Adipocyte (in vitro differentiated cells): ENCODE results near the gene SUCLG2.

Experiments
- DNase-seq: peaks from one replicate; pipeline ENCODE4 v3.0.0-alpha.2; 2015; ENCODE audit warnings: low read depth
- H3K27me3 ChIP-seq: replicated peaks from 2 replicates; pipeline ENCODE4 v1.7.0; 2013; ENCODE audit warnings: mild to moderate bottlenecking, low read length, moderate library complexity; ENCODE audit not compliant: control insufficient read depth, insufficient read depth
- H3K36me3 ChIP-seq: 2 replicates; pipeline ENCODE4 v1.7.0; 2013; ENCODE audit warnings: low read length, mild to moderate bottlenecking, moderate library complexity; ENCODE audit not compliant: control insufficient read depth, insufficient read depth, severe bottlenecking
- H3K4me1 ChIP-seq: 2 replicates; pipeline ENCODE4 v1.7.0; 2013; ENCODE audit warnings: mild to moderate bottlenecking, low read length, moderate library complexity; ENCODE audit not compliant: control insufficient read depth, insufficient read depth
- H3K4me3 ChIP-seq: 2 replicates; pipeline ENCODE4 v1.7.0; 2013; ENCODE audit warnings: mild to moderate bottlenecking, low read length, moderate library complexity
- H3K9ac ChIP-seq: 2 replicates; pipeline ENCODE4 v1.7.0; 2013; ENCODE audit warnings: mild to moderate bottlenecking, low read length, moderate library complexity
- H3K9me3 ChIP-seq: 2 replicates; pipeline ENCODE4 v1.7.0; 2013; ENCODE audit warnings: mild to moderate bottlenecking, low read length, moderate library complexity; ENCODE audit not compliant: control insufficient read depth

SUCLG2 gene

DNA sequence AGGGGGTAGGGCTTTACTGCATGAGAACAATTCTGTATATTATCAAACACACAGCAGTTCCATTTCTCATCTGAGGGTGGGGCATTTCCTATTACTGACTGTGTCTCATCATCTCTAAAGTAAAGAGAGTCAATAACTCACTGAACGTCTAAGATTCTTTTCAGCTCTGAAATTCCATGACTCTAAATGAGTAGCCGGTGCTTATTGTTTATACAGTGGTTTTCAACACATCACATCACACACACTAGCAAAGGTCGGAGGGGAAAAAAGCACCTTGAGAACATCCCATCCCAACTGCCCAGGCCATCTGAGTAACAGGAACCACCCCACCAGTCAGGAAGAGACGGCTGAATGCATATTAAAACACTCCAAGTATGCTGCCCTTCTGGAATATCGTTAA, 196.0 kb downstream of the SUCLG2 start:
- Histone ChIP-seq H3K9me3 (no peaks in the 10 kb centered on the region), H3K36me3 (no peaks in the 10 kb centered on the region), H3K4me1 (peaks cover 11% of the 10 kb centered on the region), H3K4me3 (no peak overlapping the region), H3K9ac (no peak overlapping the region), H3K27me3 (no peaks in the 10 kb centered on the region)
- peak; percentile 19 for DNase-seq

GRCh38 chr3:67453628-67454027, 200.8 kb downstream of the SUCLG2 start:
- H3K4me3 ChIP-seq = no peak overlapping the region
- H3K36me3 ChIP-seq = no peaks in the 10 kb centered on the region
- H3K9ac ChIP-seq = no peak overlapping the region
- H3K4me1 ChIP-seq = peaks cover 1% of the 10 kb centered on the region
- H3K27me3 ChIP-seq = no peaks in the 10 kb centered on the region
- DNase-seq = no peak
- no peaks in the 10 kb centered on the region for H3K9me3 ChIP-seq

DNA sequence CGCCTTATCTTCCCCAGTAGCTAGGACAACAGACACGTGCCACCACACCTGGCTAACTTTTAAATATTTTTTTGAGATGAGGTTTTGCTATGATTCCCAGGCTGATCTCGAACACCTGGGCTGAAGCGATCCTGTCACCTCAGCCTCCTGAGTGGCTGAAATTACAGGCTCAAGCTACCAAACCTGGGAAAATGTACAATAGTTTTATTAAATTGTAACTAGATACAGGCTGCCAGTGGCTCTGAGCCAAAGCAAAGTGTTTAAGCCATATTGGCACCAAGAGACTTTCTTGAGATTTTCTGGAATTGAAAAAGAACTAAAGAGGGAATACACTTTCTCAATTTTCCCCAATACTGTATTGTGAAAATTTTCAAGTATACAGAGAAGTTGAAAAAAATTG, 204.3 kb downstream of the SUCLG2 start:
- no peaks in the 10 kb centered on the region for H3K9me3 ChIP-seq
- peaks cover 8% of the 10 kb centered on the region for H3K4me1 ChIP-seq
- H3K27me3 ChIP-seq = no peaks in the 10 kb centered on the region
- no peak for DNase-seq
- no peak overlapping the region for H3K9ac ChIP-seq
- no peak overlapping the region for H3K4me3 ChIP-seq
- no peaks in the 10 kb centered on the region for H3K36me3 ChIP-seq

- H3K4me3 ChIP-seq = no peak overlapping the region
- peaks cover 8% of the 10 kb centered on the region for H3K4me1 ChIP-seq
- no peak for DNase-seq
- no peaks in the 10 kb centered on the region for H3K9me3 ChIP-seq
- no peaks in the 10 kb centered on the region for H3K36me3 ChIP-seq
- H3K27me3 ChIP-seq = no peaks in the 10 kb centered on the region
- no peak overlapping the region for H3K9ac ChIP-seq
Observed at GRCh38 chr3:67447393-67447792, 207.0 kb downstream of the SUCLG2 start.

GRCh38 chr3:67437789-67438188, 216.6 kb downstream of the SUCLG2 start:
- Histone ChIP-seq H3K9ac (no peak overlapping the region), H3K4me3 (no peak overlapping the region), H3K4me1 (no peaks in the 10 kb centered on the region), H3K36me3 (peaks cover 3% of the 10 kb centered on the region), H3K27me3 (no peaks in the 10 kb centered on the region), H3K9me3 (no peaks in the 10 kb centered on the region)
- DNase-seq = no peak

DNA sequence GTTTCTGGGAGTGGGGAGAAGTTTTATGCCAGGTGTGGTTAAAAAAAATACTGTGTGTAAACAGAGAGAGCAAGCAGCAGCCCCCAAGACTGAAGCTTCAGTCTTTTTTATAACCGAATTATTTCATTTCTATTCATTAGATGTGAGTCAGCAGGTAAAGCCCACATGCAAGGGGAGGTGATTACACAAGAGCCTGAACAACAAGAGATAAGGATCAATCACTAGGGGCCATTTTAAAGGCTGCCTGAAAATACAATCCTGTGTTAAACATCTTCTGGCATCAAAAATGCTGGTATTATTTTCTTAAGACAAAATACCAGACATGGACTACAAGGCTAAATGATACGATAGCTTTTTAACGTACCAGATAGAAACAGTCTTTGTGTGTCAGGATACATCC, 217.3 kb downstream of the SUCLG2 start:
- Histone ChIP-seq H3K9me3 (no peaks in the 10 kb centered on the region), H3K27me3 (no peaks in the 10 kb centered on the region), H3K36me3 (peaks cover 3% of the 10 kb centered on the region), H3K9ac (no peak overlapping the region), H3K4me3 (no peak overlapping the region), H3K4me1 (no peaks in the 10 kb centered on the region)
- DNase-seq = no peak

DNA sequence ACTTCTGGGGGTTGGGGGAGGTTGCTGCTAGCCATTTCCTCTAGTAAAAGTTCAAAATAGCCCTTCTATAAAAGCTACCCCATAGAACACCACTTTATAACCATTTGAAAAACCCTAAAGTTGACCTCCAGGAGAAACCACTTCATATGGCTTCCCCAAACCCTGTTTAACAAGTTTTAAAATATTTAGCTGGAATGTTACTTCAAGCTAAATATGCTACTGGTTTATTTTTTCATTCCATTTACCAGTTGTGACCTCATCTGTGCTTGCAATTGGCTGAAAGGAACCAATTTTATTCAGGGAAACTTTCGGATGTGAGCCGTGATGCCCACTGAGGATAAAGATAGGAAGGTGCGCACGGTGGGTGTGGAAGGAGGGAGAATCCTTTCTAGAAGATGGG, 221.3 kb downstream of the SUCLG2 start:
- Histone ChIP-seq H3K36me3 (peaks cover 3% of the 10 kb centered on the region), H3K9ac (no peak overlapping the region), H3K27me3 (no peaks in the 10 kb centered on the region), H3K4me1 (no peaks in the 10 kb centered on the region), H3K4me3 (no peak overlapping the region), H3K9me3 (no peaks in the 10 kb centered on the region)
- no peak for DNase-seq

- Histone ChIP-seq H3K27me3 (no peaks in the 10 kb centered on the region), H3K9me3 (no peaks in the 10 kb centered on the region), H3K4me3 (no peak overlapping the region), H3K4me1 (no peaks in the 10 kb centered on the region), H3K9ac (no peak overlapping the region), H3K36me3 (peaks cover 3% of the 10 kb centered on the region)
- no peak for DNase-seq
Observed at GRCh38 chr3:67431887-67432286, 222.5 kb downstream of the SUCLG2 start.

- Histone ChIP-seq H3K27me3 (no peaks in the 10 kb centered on the region), H3K4me1 (no peaks in the 10 kb centered on the region), H3K9me3 (peaks cover 13% of the 10 kb centered on the region), H3K36me3 (peaks cover 10% of the 10 kb centered on the region), H3K4me3 (no peak overlapping the region), H3K9ac (no peak overlapping the region)
- DNase-seq = no peak
Observed at GRCh38 chr3:67423722-67424121, 230.7 kb downstream of the SUCLG2 start.

- DNase-seq = no peak
- Histone ChIP-seq H3K4me3 (no peak overlapping the region), H3K9ac (no peak overlapping the region), H3K27me3 (no peaks in the 10 kb centered on the region), H3K36me3 (peaks cover 10% of the 10 kb centered on the region), H3K9me3 (peaks cover 13% of the 10 kb centered on the region), H3K4me1 (no peaks in the 10 kb centered on the region)
Observed at GRCh38 chr3:67421912-67422311, 232.5 kb downstream of the SUCLG2 start.

GRCh38 chr3:67419779-67420178, 234.6 kb downstream of the SUCLG2 start:
- H3K36me3 ChIP-seq = peaks cover 10% of the 10 kb centered on the region
- peak overlapping the region; percentile 44 for H3K4me3 ChIP-seq
- H3K27me3 ChIP-seq = no peaks in the 10 kb centered on the region
- no peak for DNase-seq
- no peak overlapping the region for H3K9ac ChIP-seq
- H3K4me1 ChIP-seq = no peaks in the 10 kb centered on the region
- peaks cover 13% of the 10 kb centered on the region for H3K9me3 ChIP-seq

- no peaks in the 10 kb centered on the region for H3K27me3 ChIP-seq
- H3K4me3 ChIP-seq = no peak overlapping the region
- H3K9ac ChIP-seq = no peak overlapping the region
- no peaks in the 10 kb centered on the region for H3K4me1 ChIP-seq
- DNase-seq = no peak
- peaks cover 10% of the 10 kb centered on the region for H3K36me3 ChIP-seq
- peaks cover 13% of the 10 kb centered on the region for H3K9me3 ChIP-seq
Observed at GRCh38 chr3:67419218-67419529, 235.2 kb downstream of the SUCLG2 start.
